ENCODE measurements around the gene SORCS2.

GRCh38 chr4:7182616-7183015 is 9.7 kb upstream of the SORCS2 start:
- TF ChIP-seq, protein P1, sequence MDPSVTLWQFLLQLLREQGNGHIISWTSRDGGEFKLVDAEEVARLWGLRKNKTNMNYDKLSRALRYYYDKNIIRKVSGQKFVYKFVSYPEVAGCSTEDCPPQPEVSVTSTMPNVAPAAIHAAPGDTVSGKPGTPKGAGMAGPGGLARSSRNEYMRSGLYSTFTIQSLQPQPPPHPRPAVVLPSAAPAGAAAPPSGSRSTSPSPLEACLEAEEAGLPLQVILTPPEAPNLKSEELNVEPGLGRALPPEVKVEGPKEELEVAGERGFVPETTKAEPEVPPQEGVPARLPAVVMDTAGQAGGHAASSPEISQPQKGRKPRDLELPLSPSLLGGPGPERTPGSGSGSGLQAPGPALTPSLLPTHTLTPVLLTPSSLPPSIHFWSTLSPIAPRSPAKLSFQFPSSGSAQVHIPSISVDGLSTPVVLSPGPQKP (IDR thresholded peaks at IDR 0.05; ENCODE audit: borderline replicate concordance, low read depth, low read length), result no peak
- no peak for TF ChIP-seq MAZ (IDR thresholded peaks at IDR 0.05; ENCODE audit: borderline replicate concordance, low read depth, low read length)
